Chondrocyte (in vitro differentiated cells): ENCODE measurements around the gene GPC1. TPM values are rescaled to one million over a fixed set of nuclear protein-coding genes. Genes with fewer than 3 reads are reported as not detected.

ENCODE experiments used
- DNase-seq: peaks from one replicate; pipeline ENCODE4 v3.0.0; 2021; ENCODE audit warnings: mixed read lengths, low spot score
- H3K27ac Mint-ChIP-seq: one replicate; pipeline ENCODE4 v1.8.0; 2021; ENCODE audit warnings: mild to moderate bottlenecking, moderate library complexity, mixed read lengths; ENCODE audit not compliant: unreplicated experiment
- H3K27me3 Mint-ChIP-seq: 2 replicates; pipeline ENCODE4 v1.8.0; 2021; ENCODE audit warnings: low read depth, mixed read lengths
- H3K36me3 Mint-ChIP-seq: 2 replicates; pipeline ENCODE4 v1.8.0; 2021; ENCODE audit warnings: low read depth, mixed read lengths
- H3K4me1 Mint-ChIP-seq: 2 replicates; pipeline ENCODE4 v1.8.0; 2021; ENCODE audit warnings: low read depth, mild to moderate bottlenecking, mixed read lengths
- H3K4me3 Mint-ChIP-seq: one replicate; pipeline ENCODE4 v1.8.0; 2021; ENCODE audit warnings: mild to moderate bottlenecking, moderate library complexity, mixed read lengths; ENCODE audit not compliant: unreplicated experiment
- H3K9me3 Mint-ChIP-seq: 2 replicates; pipeline ENCODE4 v1.8.0; 2021; ENCODE audit warnings: low read depth, mixed read lengths
- CTCF ChIP-seq: fragments of 200-600 bp; sonication (generic); IDR thresholded peaks from 2 replicates; pipeline ENCODE4 v1.5.0; 2021; ENCODE audit warnings: antibody characterized with exemption, mild to moderate bottlenecking, moderate library complexity
- total RNA-seq: library from RNA; stranded (reverse); gene quantifications from 3 replicates; pipeline ENCODE4 v1.2.1, GENCODE V29; 2021

The GPC1 gene
- total RNA-seq, 1 donor from 2014 or later = 264 TPM

GRCh38 chr2:240440704-240441320 is 5.3 kb downstream of the GPC1 start:
- Mint-ChIP-seq H3K27me3 (no peaks in the 10 kb centered on the region), H3K27ac (no peak overlapping the region), H3K36me3 (no peaks in the 10 kb centered on the region), H3K4me3 (no peak overlapping the region), H3K9me3 (no peaks in the 10 kb centered on the region), H3K4me1 (peaks cover 23% of the 10 kb centered on the region)
- DNase-seq = no peak
- TF ChIP-seq CTCF = no peak

- H3K4me1 Mint-ChIP-seq = peaks cover 23% of the 10 kb centered on the region
- TF ChIP-seq CTCF = no peak
- no peaks in the 10 kb centered on the region for H3K36me3 Mint-ChIP-seq
- no peaks in the 10 kb centered on the region for H3K9me3 Mint-ChIP-seq
- H3K27me3 Mint-ChIP-seq = no peaks in the 10 kb centered on the region
- no peak overlapping the region for H3K27ac Mint-ChIP-seq
- DNase-seq = no peak
- no peak overlapping the region for H3K4me3 Mint-ChIP-seq
Observed at GRCh38 chr2:240441326-240441992, 6.0 kb downstream of the GPC1 start.

GRCh38 chr2:240441993-240442411 is 6.5 kb downstream of the GPC1 start:
- TF ChIP-seq CTCF = no peak
- Mint-ChIP-seq H3K4me3 (no peak overlapping the region), H3K9me3 (no peaks in the 10 kb centered on the region), H3K4me1 (peaks cover 20% of the 10 kb centered on the region), H3K27me3 (no peaks in the 10 kb centered on the region), H3K27ac (no peak overlapping the region), H3K36me3 (no peaks in the 10 kb centered on the region)
- DNase-seq = no peak

GRCh38 chr2:240442891-240443715 is 7.6 kb downstream of the GPC1 start:
- TF ChIP-seq CTCF = no peak
- Mint-ChIP-seq H3K27me3 (no peaks in the 10 kb centered on the region), H3K4me1 (peaks cover 9% of the 10 kb centered on the region), H3K36me3 (no peaks in the 10 kb centered on the region), H3K27ac (no peak overlapping the region), H3K9me3 (no peaks in the 10 kb centered on the region), H3K4me3 (no peak overlapping the region)
- no peak for DNase-seq

- TF ChIP-seq CTCF = no peak
- H3K4me3 Mint-ChIP-seq = no peak overlapping the region
- H3K27me3 Mint-ChIP-seq = no peaks in the 10 kb centered on the region
- H3K9me3 Mint-ChIP-seq = no peaks in the 10 kb centered on the region
- no peak overlapping the region for H3K27ac Mint-ChIP-seq
- H3K4me1 Mint-ChIP-seq = peaks cover 5% of the 10 kb centered on the region
- no peak for DNase-seq
- H3K36me3 Mint-ChIP-seq = no peaks in the 10 kb centered on the region
Observed at GRCh38 chr2:240443891-240444301, 8.4 kb downstream of the GPC1 start.
